Right atrium auricular region (tissue), 2 donors: ENCODE data around the gene VASN. TPM values are rescaled to one million over a fixed set of nuclear protein-coding genes. Genes with fewer than 3 reads are reported as not detected.
A peak's percentile ranks its signal among the peaks of the same experiment; 100 is the strongest.

ENCODE experiments used
- DNase-seq: peaks from one replicate; pipeline ENCODE4 v3.0.0-alpha.2; 2019; ENCODE audit warnings: low spot score
- H3K27ac ChIP-seq, 2 donors: fragments of 200-600 bp; sonication (generic); 1 replicate in 1 of 2; 2 replicates in 1 of 2; pipeline ENCODE4 v1.5.1; 2016 to 2019
- H3K27me3 ChIP-seq, 2 donors: fragments of 200-600 bp; sonication (generic); one replicate each; pipeline versions ENCODE4 v1.5.1 to v1.6.0; 2017 to 2019
- H3K36me3 ChIP-seq: fragments of 200-600 bp; sonication (generic); one replicate; pipeline ENCODE4 v1.5.1; 2016
- H3K4me1 ChIP-seq, 2 donors: fragments of 200-600 bp; sonication (generic); one replicate each; pipeline versions ENCODE4 v1.5.1 to v1.6.0; 2017 to 2019
- H3K4me3 ChIP-seq, 2 donors: fragments of 200-600 bp; sonication (generic); 1 replicate in 1 of 2; 2 replicates in 1 of 2; pipeline ENCODE4 v1.5.1; 2017 to 2019; ENCODE audit warnings: mild to moderate bottlenecking in 1 of 2, moderate library complexity in 1 of 2
- H3K9me3 ChIP-seq, 2 donors: fragments of 200-600 bp; sonication (generic); one replicate each; pipeline ENCODE4 v1.5.1; 2019
- CTCF ChIP-seq, 2 donors: fragments of 200-600 bp; sonication (generic); IDR thresholded peaks; one replicate each; pipeline ENCODE4 v1.5.1; 2019; ENCODE audit warnings: antibody characterized with exemption in 2 of 2
- total RNA-seq, 2 donors: library from RNA; depleted of rRNA; stranded (reverse); fragments of >200 nt; gene quantifications; one replicate each; pipeline ENCODE4 v1.1.0, GENCODE V29; 2016

The VASN gene
- total RNA-seq, 2 donors from 2014 or later = 17.9 to 39.0 TPM

- peak overlapping the region; percentile 59 to 72 for H3K27ac ChIP-seq
- no peak for DNase-seq
- peaks cover 0 to 53% of the 10 kb centered on the region in 2 donors for H3K4me1 ChIP-seq
- H3K4me3 ChIP-seq = no peak overlapping the region
- no peaks in the 10 kb centered on the region for H3K27me3 ChIP-seq
- no peaks in the 10 kb centered on the region for H3K36me3 ChIP-seq
- H3K9me3 ChIP-seq = no peaks in the 10 kb centered on the region
- TF ChIP-seq CTCF (IDR thresholded peaks at IDR 0.05) = no peak
Observed at GRCh38 chr16:4389051-4389955, 17.7 kb downstream of the VASN start.

- H3K36me3 ChIP-seq = peaks cover 8% of the 10 kb centered on the region
- H3K4me3 ChIP-seq = no peak overlapping the region
- peaks cover 0 to 50% of the 10 kb centered on the region in 2 donors for H3K4me1 ChIP-seq
- no peak overlapping the region for H3K27ac ChIP-seq
- H3K9me3 ChIP-seq = no peaks in the 10 kb centered on the region
- H3K27me3 ChIP-seq = no peaks in the 10 kb centered on the region
- TF ChIP-seq CTCF (IDR thresholded peaks at IDR 0.05) = no peak
- no peak for DNase-seq
Observed at GRCh38 chr16:4390266-4391260, 18.9 kb downstream of the VASN start.

- Histone ChIP-seq H3K4me1 (peaks cover 0 to 38% of the 10 kb centered on the region in 2 donors), H3K9me3 (no peaks in the 10 kb centered on the region), H3K36me3 (peaks cover 8% of the 10 kb centered on the region), H3K27me3 (no peaks in the 10 kb centered on the region), H3K27ac (no peak overlapping the region), H3K4me3 (no peak overlapping the region)
- no peak for DNase-seq
- no peak for TF ChIP-seq CTCF (IDR thresholded peaks at IDR 0.05)
Observed at GRCh38 chr16:4391631-4392381, 20.2 kb downstream of the VASN start.

GRCh38 chr16:4392382-4393239 is 21.0 kb downstream of the VASN start:
- Histone ChIP-seq H3K4me1 (peaks cover 0 to 29% of the 10 kb centered on the region in 2 donors), H3K9me3 (no peaks in the 10 kb centered on the region), H3K27ac (peak overlapping the region; percentile 21 to 56), H3K4me3 (no peak overlapping the region), H3K36me3 (peaks cover 8% of the 10 kb centered on the region), H3K27me3 (no peaks in the 10 kb centered on the region)
- no peak for DNase-seq
- TF ChIP-seq CTCF (IDR thresholded peaks at IDR 0.05) = no peak
